A673 (cell line): ENCODE measurements around the gene FOXK1.

ENCODE experiments used
- CTCF ChIP-seq: fragments of 300-800, 200-600 bp; sonication (generic); conservative IDR thresholded peaks from 2 replicates; pipeline ENCODE4 v1.5.1; 2017; ENCODE audit warnings: low read depth, mild to moderate bottlenecking, antibody characterized with exemption, low read length, moderate library complexity, mixed read lengths
- EZH2 ChIP-seq: fragments of 200-600 bp; sonication (generic); IDR thresholded peaks from 2 replicates; pipeline ENCODE4 v1.6.1; 2017; ENCODE audit warnings: borderline replicate concordance, low read depth, mild to moderate bottlenecking, mixed read lengths, antibody characterized with exemption, low read length; ENCODE audit not compliant: poor library complexity, severe bottlenecking

GRCh38 chr7:4689151-4689550 lies 7.1 kb downstream of the FOXK1 start:
- no peak for TF ChIP-seq CTCF
- no peak for TF ChIP-seq EZH2
